ENCODE measurements around the gene ZG16B.

DNA sequence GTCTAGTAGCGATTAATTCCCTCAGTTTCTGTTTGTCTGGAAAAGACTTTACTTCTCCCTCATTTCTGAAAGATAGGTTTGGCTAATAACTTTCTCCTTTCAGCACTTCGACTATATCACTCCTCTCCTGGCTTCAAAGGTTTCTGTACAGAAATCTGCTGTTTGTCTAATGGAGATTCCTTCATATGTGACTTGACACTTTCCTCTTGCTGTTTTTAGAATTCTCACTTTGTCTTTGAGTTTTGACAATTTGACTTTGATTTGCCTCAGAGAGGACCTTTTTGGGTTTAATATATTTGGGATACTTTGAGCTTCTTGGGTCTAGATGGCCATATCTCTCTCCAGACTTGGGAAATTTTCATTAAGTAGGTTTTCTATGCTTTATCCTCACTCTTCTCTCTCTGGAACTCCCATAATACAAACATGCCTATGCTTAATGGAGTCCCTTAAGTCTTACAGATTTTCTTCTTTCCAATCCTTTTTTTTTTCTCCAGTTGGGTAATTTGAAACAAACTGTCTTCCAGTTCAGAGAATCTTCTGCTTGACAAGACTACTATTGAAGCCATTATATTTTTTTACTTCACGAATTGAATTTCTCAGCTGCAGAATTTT is 20.8 kb upstream of the ZG16B start:
- TF ChIP-seq POLR2AphosphoS5 (IDR thresholded peaks at IDR 0.05; ENCODE audit: low read depth, low read length) (no peak), POLR2A (IDR thresholded peaks at IDR 0.05; ENCODE audit: low read depth, low read length) (no peak)

Data from GM12892 (cell line).